Suprapubic skin (tissue), 4 donors: ENCODE results near the gene NSF.
"Not testable (repeated sequence)": the region's sequence is repeated elsewhere in the genome, so short reads cannot be mapped to it uniquely, and the experiment has no call there.

ENCODE experiments used
- CTCF ChIP-seq, 2 donors: fragments of 200-600 bp in 1 of 2; fragments of 450-650 bp in 1 of 2; sonication (generic) in 1 of 2; IDR thresholded peaks; one replicate each; pipeline ENCODE4 v1.5.1; 2016 to 2019; ENCODE audit warnings: antibody characterized with exemption in 2 of 2, mild to moderate bottlenecking in 1 of 2, moderate library complexity in 1 of 2
- EP300 ChIP-seq: sonication (generic); formaldehyde crosslinking; IDR thresholded peaks from one replicate; pipeline ENCODE4 v1.6.1; 2017; ENCODE audit warnings: antibody characterized with exemption
- POLR2A ChIP-seq, 2 donors: fragments of 450-650 bp; IDR thresholded peaks; one replicate each; pipeline ENCODE4 v1.6.1; 2017; ENCODE audit warnings: antibody characterized with exemption in 2 of 2, mild to moderate bottlenecking in 2 of 2, moderate library complexity in 2 of 2
- POLR2AphosphoS5 ChIP-seq, 3 donors: sonication (generic); formaldehyde crosslinking; IDR thresholded peaks; one replicate each; pipeline ENCODE4 v1.6.1; 2017; ENCODE audit warnings: antibody characterized with exemption in 3 of 3

- not testable (repeated sequence) for TF ChIP-seq CTCF (IDR thresholded peaks at IDR 0.05); POLR2A (IDR thresholded peaks at IDR 0.05); EP300; POLR2AphosphoS5 (IDR thresholded peaks at IDR 0.05)
These were observed 23.5 kb upstream of the NSF start for GRCh38 chr17:46566980-46567379.
